Pancreas (tissue), 10 donors: ENCODE measurements around the gene PCSK1N. TPM values are rescaled to one million over a fixed set of nuclear protein-coding genes. Genes with fewer than 3 reads are reported as not detected.
"Not testable (repeated sequence)": the region's sequence is repeated elsewhere in the genome, so short reads cannot be mapped to it uniquely, and the experiment has no call there.

Experiments
- ATAC-seq, 4 donors: fragments of 200-7000 bp; cut with Tn5 transposase; one replicate each; pipeline versions ENCODE4 v1.8.0 to v1.9.1; 2020; ENCODE audit warnings: mild to moderate bottlenecking in 4 of 4, moderate library complexity in 4 of 4
- DNase-seq, 6 donors: peaks; one replicate each; pipeline ENCODE4 v3.0.0-alpha.2; 2020
- FAIRE-seq: peaks from 2 replicates; lab custom pipeline; 2012; peaks lifted over from hg19 to GRCh38; lab: Jason Lieb, UNC
- H3K27ac ChIP-seq, 4 donors: fragments of 200-600 bp; sonication (generic); 1 replicate in 3 of 4; 2 replicates in 1 of 4; pipeline versions ENCODE4 v1.5.0 to v1.8.0; 2020
- H3K27me3 ChIP-seq, 4 donors: fragments of 200-600 bp; one replicate each; pipeline ENCODE4 v1.8.0; 2021
- H3K36me3 ChIP-seq, 3 donors: fragments of 200-600 bp; sonication (generic) in 1 of 3; one replicate each; pipeline versions ENCODE4 v1.5.0 to v1.8.0; 2020 to 2021
- H3K4me1 ChIP-seq, 3 donors: fragments of 200-600 bp; one replicate each; pipeline ENCODE4 v1.8.0; 2021
- H3K4me3 ChIP-seq, 4 donors: fragments of 200-600 bp; sonication (generic) in 2 of 4; one replicate each; pipeline versions ENCODE4 v1.5.0 to v1.8.0; 2020 to 2021
- H3K9me3 ChIP-seq, 4 donors: fragments of 200-600 bp; one replicate each; pipeline ENCODE4 v1.8.0; 2021
- WGBS, 2 donors: extraction: QIAGEN DNeasy Blood & Tissue Kit; methylation state at CpG; one replicate each; pipeline ENCODE4 v1.1.7; 2013; 5-methylcytosine and 5-hydroxymethylcytosine counted together
- intact Hi-C, 3 donors: fragments of 100-400 bp; cut with DNase I; formaldehyde crosslinking; loops; one replicate each; pipeline versions ENCODE4 v1.11.1 to v1.14.2; 2022
- polyA plus RNA-seq, 2 donors: library from polyadenylated mRNA; stranded (reverse); fragments of 200-250 nt; gene quantifications; one replicate each; pipeline ENCODE4 v1.2.3, GENCODE V29; 2013
- total RNA-seq, 6 donors: library from RNA; stranded (reverse); fragmentation: NEBNext Ultra II Directional in 4 of 6; extraction: Animal tissue kit (Norgen Biotek cat#: 25700) in 4 of 6; gene quantifications; one replicate each; pipeline versions ENCODE4 v1.2.1 to v1.2.4, GENCODE V29; 2021 to 2023
- TF ChIP-seq, protein P1 (sequence below), 4 donors: fragments of 200-600 bp; sonication (generic) in 3 of 4; IDR thresholded peaks; one replicate each; pipeline versions ENCODE4 v1.5.0 to v1.8.0; 2021; ENCODE audit warnings: antibody characterized with exemption in 4 of 4
- donor health status: healthy with polysubstance abuse.
- donor health status: DM: no; HTN: no; CAD: no; lungs with moderate emphysema.
- donor health status: DM: no; HTN: no; CAD: no.
- donor health status: control.
- donor health status: control.
- donor health status: Bipolar disorder and iron deficiency.
- donor health status: DM: yes; HTN: yes; CAD: no.
- donor health status: DM: no; HTN: no; CAD: no.
- donor health status: DM: no; HTN: no; CAD: no.
- donor health status: DM: yes; HTN: yes; CAD: no.

The PCSK1N gene
- total and polyA plus RNA-seq, 8 donors, result 10.3 to 368 (median 34.7) TPM

DNA sequence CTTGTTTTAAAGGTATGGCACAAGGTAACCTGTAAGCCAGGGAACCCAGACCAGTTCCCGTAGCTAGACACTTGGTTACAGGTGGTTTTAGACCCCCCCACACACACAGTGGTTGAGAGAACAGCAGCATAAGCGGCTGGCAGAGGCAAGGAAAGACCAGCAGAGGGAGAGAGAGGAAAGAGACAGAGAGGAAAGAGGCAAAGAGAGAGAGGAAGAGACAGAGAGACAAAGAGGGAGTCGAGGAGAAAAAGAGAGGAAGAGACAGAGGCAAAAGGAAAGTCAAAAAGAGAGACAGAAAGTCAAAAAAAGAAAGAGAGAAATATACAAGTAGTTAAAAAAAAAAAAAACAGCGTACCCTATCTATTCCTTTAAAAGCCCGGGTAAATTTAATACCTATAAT lies 19.5 kb upstream of the PCSK1N start:
- ATAC-seq (no peak), FAIRE-seq (no peak), DNase-seq (no peak)
- WGBS, 2 donors, result 30 to 39% methylated on average over 5 of the region's 5 CpGs
- Histone ChIP-seq H3K27ac (no peak overlapping the region), H3K36me3 (no peaks in the 10 kb centered on the region), H3K27me3 (peaks cover 0 to 8% (median under 1%) of the 10 kb centered on the region in 4 donors), H3K4me3 (no peak overlapping the region), H3K9me3 (no peaks in the 10 kb centered on the region), H3K4me1 (no peaks in the 10 kb centered on the region)
- TF ChIP-seq, protein P1, sequence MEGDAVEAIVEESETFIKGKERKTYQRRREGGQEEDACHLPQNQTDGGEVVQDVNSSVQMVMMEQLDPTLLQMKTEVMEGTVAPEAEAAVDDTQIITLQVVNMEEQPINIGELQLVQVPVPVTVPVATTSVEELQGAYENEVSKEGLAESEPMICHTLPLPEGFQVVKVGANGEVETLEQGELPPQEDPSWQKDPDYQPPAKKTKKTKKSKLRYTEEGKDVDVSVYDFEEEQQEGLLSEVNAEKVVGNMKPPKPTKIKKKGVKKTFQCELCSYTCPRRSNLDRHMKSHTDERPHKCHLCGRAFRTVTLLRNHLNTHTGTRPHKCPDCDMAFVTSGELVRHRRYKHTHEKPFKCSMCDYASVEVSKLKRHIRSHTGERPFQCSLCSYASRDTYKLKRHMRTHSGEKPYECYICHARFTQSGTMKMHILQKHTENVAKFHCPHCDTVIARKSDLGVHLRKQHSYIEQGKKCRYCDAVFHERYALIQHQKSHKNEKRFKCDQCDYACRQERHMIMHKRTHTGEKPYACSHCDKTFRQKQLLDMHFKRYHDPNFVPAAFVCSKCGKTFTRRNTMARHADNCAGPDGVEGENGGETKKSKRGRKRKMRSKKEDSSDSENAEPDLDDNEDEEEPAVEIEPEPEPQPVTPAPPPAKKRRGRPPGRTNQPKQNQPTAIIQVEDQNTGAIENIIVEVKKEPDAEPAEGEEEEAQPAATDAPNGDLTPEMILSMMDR (IDR thresholded peaks at IDR 0.05), result no peak
- intact Hi-C loops, result no loop called here

DNA sequence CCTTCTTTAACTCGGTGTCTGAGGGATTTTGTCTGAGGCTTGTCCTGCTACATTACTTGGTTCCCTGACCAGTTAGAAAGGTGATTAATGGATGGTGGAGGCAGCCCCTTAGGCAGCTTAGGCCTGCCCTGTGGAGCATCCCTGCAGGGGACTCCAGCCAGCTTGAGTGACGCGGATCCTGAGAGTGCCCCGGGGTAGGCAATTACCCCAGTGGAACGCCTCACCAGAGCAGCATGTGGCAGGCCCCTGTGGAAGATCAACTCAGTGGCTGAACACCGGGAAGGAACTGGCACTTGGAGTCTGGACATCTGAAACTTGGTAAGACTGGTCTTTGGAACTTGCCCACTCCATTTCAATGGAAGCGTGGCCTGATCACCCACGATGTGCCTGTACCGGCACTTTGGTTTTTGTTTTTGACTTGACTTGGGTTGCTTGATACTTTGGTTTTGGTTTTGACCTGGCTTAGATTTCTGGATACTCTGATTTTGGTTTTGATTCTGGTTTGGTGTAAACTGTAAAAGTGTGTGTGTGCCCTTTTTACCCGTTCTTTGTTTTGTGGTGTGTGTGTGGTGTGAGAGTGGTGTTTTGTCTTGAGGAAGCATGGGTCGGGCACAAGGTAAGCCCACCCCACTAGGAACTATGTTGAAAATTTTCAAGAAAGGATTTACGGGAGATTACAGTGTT lies 18.9 kb upstream of the PCSK1N start:
- H3K27ac ChIP-seq, FAIRE-seq, H3K36me3 ChIP-seq, H3K4me3 ChIP-seq, H3K4me1 ChIP-seq, DNase-seq, intact Hi-C loops, H3K9me3 ChIP-seq, ATAC-seq: not testable (repeated sequence)
- 77 to 89% methylated on average over 12 of the region's 12 CpGs for WGBS, 2 donors
- H3K27me3 ChIP-seq, result peaks cover 0 to 12% (median 3%) of the 10 kb centered on the region in 4 donors

DNA sequence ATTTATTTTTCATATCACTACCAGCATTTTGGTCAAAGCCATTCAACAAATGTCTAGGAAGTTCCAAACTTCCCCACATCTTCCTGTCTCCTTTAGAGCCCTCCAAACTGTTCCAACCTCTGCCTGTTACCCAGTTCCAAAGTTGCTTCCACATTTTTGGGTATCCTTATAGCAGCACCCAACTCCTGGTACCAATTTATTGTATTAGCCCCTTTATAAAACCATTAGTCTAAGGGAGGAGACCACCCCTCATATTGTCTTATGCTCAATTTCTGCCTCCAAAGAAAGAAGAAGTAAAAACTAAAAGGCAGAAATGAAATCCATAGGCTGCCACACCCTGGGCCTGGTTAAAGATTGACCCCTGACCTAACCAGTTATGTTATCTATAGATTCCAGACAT lies 18.1 kb upstream of the PCSK1N start:
- FAIRE-seq, H3K36me3 ChIP-seq, H3K27ac ChIP-seq, ATAC-seq, intact Hi-C loops, H3K9me3 ChIP-seq, H3K4me3 ChIP-seq, DNase-seq, H3K4me1 ChIP-seq: not testable (repeated sequence)
- H3K27me3 ChIP-seq, result peaks cover 0 to 15% (median 3%) of the 10 kb centered on the region in 4 donors

DNA sequence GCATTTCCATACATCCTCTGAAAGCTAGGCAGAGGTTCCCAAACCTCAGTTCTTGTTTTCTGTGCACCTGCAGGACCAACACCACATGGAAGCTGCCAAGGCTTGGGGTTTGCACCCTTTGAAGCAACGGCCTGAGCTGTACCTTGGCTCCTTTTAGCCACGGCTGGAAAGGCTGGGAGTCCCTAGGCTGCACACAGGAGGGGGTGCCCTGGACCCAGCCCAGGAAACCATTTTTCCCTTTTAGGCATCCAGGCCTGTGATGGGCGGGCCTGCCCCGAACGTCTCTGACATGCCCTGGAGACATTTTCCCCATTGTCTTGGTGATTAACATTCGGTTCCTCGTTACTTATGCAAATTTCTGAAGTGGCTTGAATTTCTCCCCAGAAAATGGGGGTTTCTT lies 17.4 kb upstream of the PCSK1N start:
- 72% methylated on average over 7 of the region's 7 CpGs for WGBS, 2 donors
- no peak for ATAC-seq

DNA sequence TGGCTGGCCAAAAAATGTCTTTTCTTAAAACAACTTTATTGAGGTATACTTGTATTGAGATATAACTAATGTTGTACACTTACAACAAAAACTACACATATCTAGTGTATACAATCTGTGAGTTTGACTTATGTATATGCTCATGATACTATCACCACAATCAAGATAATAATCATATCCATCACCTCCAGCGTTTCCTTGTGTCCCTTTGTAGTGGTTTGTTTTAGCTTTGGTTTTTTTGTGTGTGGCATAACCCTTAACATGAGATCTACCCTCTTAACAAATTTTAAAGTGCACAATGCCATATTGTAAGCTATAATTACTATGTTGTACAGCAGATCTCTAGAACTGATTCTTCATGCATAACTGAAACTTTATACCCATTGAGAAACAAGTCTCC lies 13.4 kb upstream of the PCSK1N start:
- H3K4me1 ChIP-seq, result no peaks in the 10 kb centered on the region
- H3K4me3 ChIP-seq, result no peak overlapping the region
- TF ChIP-seq, protein P1 (IDR thresholded peaks at IDR 0.05), result no peak
- intact Hi-C loops, result no loop called here
- FAIRE-seq (no peak), DNase-seq (no peak), ATAC-seq (no peak)
- H3K27me3 ChIP-seq, result peaks cover 0 to 12% (median 5%) of the 10 kb centered on the region in 4 donors
- H3K36me3 ChIP-seq, result no peaks in the 10 kb centered on the region
- no peak overlapping the region for H3K27ac ChIP-seq
- 31 to 40% methylated on average over 1 of the region's 1 CpG for WGBS, 2 donors
- H3K9me3 ChIP-seq, result no peaks in the 10 kb centered on the region

More for the DNA sequence above, 17.4 kb upstream of the PCSK1N start:
- intact Hi-C loops, result no loop called here
- H3K4me1 ChIP-seq, result no peaks in the 10 kb centered on the region
- no peak for FAIRE-seq
- H3K9me3 ChIP-seq, result no peaks in the 10 kb centered on the region
- peaks cover 0 to 15% (median 5%) of the 10 kb centered on the region in 4 donors for H3K27me3 ChIP-seq
- no peak for DNase-seq
- no peaks in the 10 kb centered on the region for H3K36me3 ChIP-seq
- TF ChIP-seq, protein P1 (IDR thresholded peaks at IDR 0.05), result no peak
- H3K27ac ChIP-seq, result no peak overlapping the region
- H3K4me3 ChIP-seq, result no peak overlapping the region

DNA sequence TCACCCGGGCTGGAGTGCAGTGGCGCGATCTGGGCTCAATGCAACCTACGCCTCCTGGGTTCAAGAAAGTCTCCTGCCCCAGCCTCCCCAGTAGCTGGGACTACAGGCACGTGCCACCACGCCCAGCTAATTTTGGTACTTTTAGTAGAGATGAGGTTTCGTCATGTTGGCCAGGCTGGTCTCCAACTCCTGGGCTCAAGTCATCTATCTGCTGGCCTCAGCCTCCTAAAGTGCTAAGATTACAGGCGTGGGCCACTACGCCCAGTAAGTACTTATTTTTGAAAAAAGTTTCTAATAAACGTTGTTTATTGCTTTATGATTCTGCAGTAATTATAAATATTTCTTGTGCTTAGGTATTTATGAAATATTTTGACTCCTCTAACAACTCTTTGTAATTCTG lies 4.3 kb upstream of the PCSK1N start:
- no peaks in the 10 kb centered on the region for H3K4me1 ChIP-seq
- H3K9me3 ChIP-seq, result no peaks in the 10 kb centered on the region
- WGBS, 2 donors, result 71 to 73% methylated on average over 10 of the region's 10 CpGs
- no peak overlapping the region for H3K4me3 ChIP-seq
- H3K36me3 ChIP-seq, result no peaks in the 10 kb centered on the region
- TF ChIP-seq, protein P1 (IDR thresholded peaks at IDR 0.05), result no peak
- DNase-seq (no peak), FAIRE-seq (no peak), ATAC-seq (no peak)
- H3K27me3 ChIP-seq, result no peaks in the 10 kb centered on the region
- H3K27ac ChIP-seq, result no peak overlapping the region
- intact Hi-C loops, result no loop called here
